HEK293T (cell line): ENCODE data around the gene STPG1.

Experiments
- ARNT ChIP-seq: fragments of 450-650 bp; IDR thresholded peaks from 2 replicates; pipeline ENCODE4 v1.6.1; 2017; ENCODE audit warnings: mild to moderate bottlenecking
- BHLHE40 ChIP-seq: fragments of 450-650 bp; IDR thresholded peaks from 2 replicates; pipeline ENCODE4 v1.6.1; 2016; ENCODE audit warnings: mild to moderate bottlenecking, moderate library complexity, borderline replicate concordance
- ELF4 ChIP-seq: fragments of 450-650 bp; IDR thresholded peaks from 2 replicates; pipeline ENCODE4 v1.6.1; 2017; ENCODE audit warnings: antibody characterized with exemption
- FOXK2 ChIP-seq: fragments of 450-650 bp; IDR thresholded peaks from 2 replicates; pipeline ENCODE4 v1.6.1; 2016; ENCODE audit warnings: mild to moderate bottlenecking
- FOXM1 ChIP-seq: fragments of 450-650 bp; IDR thresholded peaks from 2 replicates; pipeline ENCODE4 v1.6.1; 2017; ENCODE audit warnings: mild to moderate bottlenecking, borderline replicate concordance
- HDGF ChIP-seq: fragments of 450-650 bp; IDR thresholded peaks from 2 replicates; pipeline ENCODE4 v1.6.1; 2017; ENCODE audit warnings: antibody characterized with exemption, borderline replicate concordance
- L3MBTL2 ChIP-seq: fragments of 450-650 bp; conservative IDR thresholded peaks from 2 replicates; pipeline ENCODE4 v1.6.1; 2016; ENCODE audit warnings: mild to moderate bottlenecking
- SP1 ChIP-seq: fragments of 450-650 bp; IDR thresholded peaks from 2 replicates; pipeline ENCODE4 v1.6.1; 2017

- TF ChIP-seq SP1 (no peak), ARNT (no peak), BHLHE40 (no peak), ELF4 (no peak), L3MBTL2 (no peak), FOXM1 (no peak), HDGF (no peak), FOXK2 (no peak)
These were observed 50.5 kb downstream of the STPG1 start for GRCh38 chr1:24362982-24363614.
